Measurements from ENCODE around the gene MRPL43.

The MRPL43 gene

DNA sequence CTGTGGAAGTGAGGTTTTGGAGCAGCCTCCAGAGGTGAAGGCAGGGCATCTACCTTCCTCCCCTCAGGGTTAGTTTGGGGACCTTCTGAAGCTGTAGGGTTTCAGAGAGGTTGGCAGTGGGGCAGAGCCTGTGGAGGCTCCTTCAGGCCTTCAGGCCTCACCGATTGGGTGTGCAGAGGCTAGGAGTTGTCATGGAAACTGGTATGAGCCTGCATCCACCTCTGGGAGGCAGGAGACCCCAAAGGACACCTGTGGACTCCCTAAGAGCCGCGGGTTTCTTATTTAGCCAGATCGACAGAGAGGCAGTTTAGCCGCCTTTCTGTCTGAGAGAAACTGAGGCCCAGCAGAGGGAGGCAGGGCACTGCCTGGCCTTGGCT is 14.3 kb upstream of the MRPL43 start:
- no peak for DNase-seq

DNA sequence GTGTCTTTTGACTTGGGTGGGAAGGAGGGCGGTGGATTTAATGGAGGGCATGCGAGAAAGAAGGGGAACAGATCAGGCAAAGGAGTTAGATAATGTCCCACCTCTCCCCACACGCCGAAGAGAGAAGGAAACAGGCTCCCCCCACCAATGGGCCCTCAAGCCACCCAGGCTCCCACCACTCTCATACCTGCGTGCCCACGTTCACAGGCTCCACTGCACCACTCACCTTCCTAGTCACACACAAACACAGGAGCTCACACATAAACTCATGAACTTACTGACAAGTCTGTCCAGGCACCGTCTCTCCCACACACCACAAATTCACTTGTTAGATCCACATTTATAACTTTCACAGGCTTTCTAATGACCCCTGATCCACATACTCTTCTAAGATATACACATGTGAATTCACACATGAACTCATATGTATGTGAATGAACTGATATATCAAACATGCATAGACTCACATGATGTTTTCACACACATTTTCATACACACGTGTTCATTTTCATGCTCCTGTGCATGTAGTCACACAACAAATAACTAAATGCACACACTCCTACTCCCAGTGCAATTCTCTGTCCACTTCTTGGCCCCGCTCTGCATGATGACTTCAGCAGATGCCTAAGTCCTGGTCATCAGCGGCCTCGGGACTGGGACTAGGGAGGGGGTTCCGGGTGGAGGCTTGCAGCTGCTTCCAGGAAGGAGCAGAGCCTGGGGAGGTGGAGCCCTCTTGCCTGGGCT is 13.8 kb upstream of the MRPL43 start:
- peak; percentile 52 for DNase-seq

DNA sequence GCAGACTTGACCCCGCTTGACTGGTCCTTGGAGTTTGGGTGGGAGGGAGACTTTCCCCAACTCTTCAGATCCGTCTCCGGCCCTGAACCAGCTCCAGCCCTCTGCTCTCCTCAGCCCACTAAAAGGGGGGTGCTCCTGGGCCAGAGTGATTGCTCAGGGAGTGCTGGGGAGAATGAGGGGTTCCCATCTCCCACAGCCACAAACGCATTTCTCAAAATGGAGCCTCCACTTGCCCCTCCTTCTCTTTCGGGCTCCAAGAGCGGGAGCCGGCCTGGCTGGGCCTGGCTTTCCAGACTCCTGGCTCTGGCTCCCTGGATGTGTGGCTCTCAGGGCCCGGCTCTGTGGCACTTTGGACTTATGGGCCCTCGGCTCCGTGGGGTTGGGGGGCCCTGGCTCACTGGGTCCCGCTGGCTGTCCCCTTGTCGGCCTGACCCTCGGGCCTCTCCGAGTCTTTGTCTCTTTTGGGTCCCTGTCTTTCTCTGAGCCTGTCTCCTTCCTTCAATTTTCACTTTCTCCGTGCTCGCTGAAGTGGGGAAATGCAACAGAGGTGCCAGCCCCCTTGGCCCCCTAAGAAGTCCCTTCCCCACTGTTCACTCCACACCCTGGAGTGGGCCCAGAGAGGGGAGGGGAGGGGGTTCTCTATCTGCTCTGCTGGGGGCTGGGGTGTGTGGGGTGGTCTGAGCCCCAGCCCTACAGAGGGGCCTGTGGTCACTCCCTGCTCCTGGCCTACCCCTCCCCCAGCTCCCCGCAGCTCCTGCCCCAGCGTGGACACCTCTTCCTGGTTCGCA is 13.0 kb upstream of the MRPL43 start:
- peak; percentile 49 for DNase-seq

DNA sequence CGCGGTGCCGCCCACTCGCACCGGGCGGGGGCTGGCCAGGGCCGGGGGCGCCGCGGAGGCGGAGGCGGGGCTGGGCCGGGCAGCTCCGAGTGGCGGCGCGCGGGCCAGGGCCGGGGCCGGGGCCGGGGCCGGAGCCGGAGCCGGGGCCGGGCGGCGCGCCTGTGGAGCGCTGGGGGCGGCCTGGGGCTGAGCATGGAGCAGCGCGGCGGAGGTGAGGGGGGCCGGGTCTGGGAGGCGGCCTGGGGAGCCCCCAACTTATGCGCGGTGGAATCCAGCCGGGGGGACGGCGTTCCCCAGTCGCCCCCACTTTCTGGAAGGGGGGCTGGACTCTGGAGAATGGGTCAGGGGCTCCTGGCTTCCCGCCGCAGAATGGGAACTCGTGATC is 12.4 kb upstream of the MRPL43 start, which contains the start of gene LZTS2:
TSS of gene LZTS2 (plus strand) at position 67 of the 385 bp plus-strand sequence. CDS start 2,731 bp downstream, outside the sequence.
- no peak for DNase-seq

DNA sequence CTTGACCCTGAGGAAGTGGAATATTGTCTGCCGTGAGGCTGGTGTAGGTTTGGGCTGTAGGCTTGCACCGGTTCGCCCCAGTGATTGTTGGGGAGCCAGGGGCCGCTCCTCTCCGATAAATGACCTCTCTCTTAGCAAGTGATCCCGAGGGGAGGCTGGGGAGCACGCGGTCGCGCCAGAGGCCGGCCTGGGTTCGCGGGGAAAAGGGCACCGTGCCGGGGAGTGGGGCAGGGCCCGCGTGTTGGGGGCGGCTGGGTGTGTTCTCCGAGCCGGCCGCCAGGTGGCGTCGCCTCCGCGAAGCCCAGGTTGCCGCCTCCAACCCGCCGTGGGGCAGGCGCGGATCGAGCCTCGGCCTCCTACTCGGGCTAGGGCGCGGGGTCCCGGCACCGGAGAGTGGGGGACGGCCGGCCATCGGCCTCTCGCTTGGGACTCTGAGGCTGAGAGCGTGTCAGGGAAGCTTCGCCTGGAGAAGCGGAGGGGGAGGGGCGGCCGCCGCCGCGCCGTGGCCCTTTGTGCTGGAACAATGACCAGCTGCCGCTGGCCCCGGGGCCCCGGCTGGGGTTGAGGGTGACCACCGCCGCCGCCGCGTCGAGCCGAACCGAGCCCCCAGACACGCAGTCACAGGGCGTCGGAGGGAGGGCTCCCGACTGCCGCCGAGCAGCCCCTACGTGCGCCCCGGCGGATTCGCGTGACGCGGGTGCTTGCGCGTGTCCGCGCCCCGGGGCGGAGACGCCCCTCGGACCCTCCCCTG is 11.9 kb upstream of the MRPL43 start:
- DNase-seq: peak; percentile 87

DNA sequence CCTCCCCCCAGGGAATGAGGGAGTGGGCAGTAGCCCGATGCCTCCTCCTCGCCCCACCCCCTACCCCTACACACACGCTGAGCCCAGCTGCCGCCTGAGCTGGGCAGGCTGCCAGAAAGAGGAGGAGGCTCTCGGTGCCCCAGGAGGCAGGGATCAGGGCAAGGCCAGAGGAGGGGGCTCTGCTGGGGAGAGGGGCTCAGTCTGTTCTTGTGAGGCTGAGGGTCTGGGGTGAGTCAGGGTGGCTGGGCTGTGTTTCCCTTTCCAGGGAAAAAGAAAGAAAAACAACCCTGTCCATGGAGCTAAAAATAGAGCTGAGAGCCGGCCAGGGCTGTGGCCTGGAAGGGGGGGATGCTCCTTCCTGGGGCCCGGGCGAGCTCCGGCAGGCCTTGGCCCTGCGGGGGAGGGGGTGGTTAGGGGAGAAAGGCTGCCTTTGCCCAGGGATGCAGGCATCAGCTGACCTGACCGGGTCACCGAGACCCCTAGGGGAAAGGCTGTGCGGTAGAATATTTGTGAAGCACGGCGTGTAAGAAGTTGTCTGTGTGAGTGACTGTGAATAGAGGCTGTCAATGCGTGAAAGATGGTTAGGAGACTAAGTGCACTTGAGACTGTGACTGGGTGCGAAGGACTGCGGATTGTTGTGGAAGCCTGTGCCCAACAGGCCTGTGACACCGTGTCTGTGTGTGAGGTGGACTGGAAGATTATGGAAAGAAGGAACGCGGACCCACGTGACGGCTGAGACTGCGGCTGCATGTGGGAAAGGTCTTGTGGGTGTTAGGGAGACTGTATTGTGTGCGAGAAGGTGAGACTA is 11.1 kb upstream of the MRPL43 start:
- peak; percentile 94 for DNase-seq

DNA sequence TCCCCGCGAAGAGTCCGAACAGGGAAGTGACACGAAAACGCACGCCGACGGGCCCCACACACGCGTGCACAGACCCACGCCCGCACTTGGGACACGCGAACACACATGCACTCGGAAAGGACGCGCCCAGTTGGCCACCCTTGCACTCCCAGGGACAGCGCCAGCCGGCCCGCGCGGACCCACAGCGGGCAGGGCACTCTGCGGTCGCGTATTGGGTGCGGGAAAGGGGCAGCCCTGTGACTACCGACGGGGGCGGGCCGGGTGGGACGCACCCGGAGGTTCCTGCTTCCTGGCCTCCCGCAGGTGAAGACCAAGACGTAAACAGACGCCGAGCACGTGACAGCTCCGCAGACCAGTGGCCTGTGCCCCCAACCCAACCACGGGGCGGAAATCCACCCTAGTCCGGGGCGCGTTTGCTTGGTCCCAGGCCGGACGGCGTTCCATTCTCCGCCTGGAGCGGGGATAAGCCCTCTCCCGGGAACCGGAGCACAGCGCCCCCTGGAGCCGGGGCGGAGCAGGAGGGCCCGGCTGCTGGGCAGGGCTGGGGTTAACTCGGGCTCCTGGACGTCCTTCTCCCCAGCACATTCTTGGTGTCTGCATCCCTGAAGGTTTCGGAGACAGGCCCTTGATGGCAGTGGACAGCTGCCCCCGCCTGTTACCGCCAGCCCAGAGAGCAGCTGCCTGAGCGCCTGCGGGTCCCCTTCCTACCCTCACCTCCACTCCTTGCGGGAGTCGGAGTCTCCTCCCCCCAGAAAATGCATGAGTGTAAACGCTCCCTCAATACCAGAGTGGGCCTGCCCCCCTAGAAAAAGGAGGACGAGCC is 10.3 kb upstream of the MRPL43 start:
- peak; percentile 87 for DNase-seq

DNA sequence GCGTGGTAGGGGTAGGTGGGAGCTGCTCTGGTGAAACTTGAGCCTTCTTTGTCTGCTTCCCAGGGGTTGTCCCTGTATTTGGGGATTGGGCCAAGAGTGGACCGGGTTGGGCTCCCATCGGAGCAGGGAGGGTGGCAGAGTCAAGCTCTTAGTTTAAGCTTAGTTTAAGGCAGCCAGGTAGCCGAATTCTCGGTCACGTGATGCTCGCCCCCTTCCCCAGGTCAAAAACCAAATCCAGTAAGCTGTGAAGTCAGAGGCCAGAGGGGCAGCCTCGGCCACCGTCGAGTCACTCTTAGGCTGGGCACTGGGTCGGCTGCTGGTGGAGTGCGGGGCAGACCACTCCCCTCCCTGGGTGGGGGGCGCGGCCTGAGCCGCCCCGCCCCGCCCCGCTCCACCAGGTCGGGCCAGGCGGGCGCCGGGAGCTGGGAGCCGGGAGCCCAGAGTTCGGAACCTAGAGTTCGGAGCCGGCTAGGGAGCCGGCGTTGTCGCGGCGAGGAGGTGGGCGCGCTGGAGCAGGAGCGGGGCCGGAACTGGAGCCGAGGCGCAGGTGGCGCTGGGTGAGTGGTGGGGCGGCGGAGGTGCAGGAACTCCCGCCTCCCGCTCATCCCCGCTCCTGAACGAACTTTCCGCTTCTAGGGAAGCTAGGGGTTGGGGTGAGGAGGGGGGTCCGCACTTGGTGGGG is 9.5 kb upstream of the MRPL43 start:
- peak; percentile 59 for DNase-seq

DNA sequence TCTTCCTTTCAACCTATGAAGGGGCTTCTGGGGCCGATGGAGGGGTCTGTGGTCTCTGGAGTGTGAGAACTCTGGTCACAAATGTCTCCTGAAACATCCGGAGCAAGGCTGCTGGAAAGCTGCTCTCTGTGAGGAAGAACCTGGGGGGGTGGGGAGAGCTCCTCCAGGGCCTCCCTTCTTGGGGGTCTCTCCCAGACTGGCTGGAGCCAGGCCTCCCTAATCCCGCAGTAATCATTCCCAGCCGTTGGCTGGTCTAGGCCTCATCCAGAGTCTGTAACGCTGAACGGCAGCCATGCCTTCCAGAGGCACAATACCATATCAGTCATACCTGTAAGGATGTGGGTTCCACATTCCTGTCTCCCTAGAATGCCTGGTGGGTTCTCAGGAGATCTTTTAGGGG is 7.9 kb upstream of the MRPL43 start:
- DNase-seq: no peak

DNA sequence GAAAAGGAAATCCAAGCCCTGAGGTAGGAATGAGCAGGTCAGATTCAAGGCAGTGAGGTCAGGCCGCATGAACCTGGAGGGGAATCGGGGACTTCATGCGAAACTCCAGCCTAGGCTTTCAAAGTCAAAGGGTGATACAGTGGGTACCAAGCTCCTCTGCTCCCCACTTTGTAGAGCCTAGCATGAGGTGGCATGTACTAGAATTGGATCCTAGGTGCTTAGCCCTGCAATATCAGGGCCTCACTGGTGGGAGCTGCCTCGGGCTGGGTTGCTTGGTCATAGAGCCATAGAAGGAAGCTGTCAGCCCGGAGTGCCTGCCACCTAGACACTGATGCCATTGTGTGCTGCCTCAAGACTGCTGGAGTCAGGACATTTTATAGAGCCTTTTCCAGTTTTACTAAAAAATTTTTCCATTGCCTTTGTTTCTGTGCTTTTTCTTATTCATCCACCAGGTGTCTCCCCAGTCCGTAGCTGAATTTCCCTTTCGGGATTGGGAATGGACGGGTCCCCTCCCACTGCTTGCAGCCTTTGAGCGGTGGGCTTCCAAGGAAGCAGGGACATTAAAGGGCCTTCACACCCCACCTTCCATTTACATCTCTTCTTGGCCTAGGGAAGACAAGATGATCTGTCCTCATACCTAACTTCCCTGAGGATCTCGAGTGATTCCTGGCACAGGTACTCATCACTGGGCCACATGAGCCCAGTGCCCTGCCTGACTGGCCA is 6.8 kb upstream of the MRPL43 start:
- DNase-seq: peak; percentile 40

DNA sequence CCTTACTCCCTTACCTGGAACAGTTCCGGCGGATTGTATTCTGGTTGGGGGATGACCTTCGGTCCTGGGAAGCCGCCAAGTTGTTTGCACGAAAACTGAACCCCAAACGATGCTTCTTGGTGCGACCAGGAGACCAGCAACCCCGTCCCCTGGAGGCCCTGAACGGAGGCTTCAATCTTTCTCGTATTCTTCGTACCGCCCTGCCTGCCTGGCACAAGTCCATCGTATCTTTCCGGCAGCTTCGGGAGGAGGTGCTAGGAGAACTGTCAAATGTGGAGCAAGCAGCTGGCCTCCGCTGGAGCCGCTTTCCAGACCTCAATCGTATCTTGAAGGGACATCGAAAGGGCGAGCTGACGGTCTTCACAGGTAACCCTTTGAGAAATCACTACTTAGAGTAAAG is 1.8 kb upstream of the MRPL43 start:
- no peak for DNase-seq

DNA sequence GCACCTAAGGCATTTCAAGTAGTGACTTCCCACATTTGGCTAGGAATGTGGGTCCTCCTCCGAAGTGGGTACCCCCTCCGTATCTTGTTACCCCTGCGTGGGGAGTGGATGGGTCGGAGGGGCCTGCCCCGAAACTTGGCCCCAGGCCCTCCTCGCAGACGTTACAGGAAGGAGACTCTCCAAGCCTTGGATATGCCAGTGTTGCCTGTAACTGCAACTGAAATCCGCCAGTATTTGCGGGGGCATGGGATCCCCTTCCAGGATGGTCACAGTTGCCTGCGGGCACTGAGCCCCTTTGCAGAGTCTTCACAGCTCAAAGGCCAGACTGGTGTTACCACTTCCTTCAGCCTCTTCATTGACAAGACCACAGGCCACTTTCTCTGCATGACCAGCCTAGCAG is 869 bp upstream of the MRPL43 start:
- no peak for DNase-seq

DNA sequence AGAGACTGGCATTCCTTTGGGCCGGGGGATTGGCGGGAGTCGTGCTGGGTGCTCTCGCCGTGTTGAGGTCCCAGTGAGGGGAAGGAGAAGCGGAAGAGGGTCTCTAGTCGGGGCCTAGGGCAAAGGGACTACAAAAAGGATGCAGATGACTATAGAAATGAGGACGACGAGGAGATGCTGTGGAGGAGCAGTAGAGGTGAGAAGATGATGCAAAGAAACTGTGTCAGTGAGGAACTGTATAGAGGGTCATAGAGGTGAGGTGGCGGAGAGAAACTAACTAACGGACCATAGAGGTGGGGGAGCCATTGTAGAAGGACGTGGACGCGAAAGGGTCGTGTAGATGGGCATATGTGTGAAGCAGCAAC is 370 bp upstream of the MRPL43 start:
- no peak for DNase-seq

DNA sequence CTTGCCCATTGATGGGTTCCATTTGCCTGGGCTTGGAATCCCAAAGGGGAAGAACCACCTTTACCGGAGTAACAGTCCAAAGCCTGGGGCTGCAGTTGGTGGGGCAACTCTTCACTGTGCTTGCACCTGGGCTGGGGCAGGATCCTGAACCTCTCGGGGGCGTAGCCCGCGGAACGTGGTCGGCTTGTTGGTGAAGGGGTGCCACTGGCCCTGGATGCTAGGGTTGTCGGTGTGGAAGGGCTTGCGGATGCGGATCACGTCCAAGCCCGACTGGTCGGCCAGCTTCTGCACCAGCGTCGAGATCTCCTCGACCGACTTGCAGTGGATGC is 710 bp downstream of the MRPL43 start:
- no peak for DNase-seq

DNA sequence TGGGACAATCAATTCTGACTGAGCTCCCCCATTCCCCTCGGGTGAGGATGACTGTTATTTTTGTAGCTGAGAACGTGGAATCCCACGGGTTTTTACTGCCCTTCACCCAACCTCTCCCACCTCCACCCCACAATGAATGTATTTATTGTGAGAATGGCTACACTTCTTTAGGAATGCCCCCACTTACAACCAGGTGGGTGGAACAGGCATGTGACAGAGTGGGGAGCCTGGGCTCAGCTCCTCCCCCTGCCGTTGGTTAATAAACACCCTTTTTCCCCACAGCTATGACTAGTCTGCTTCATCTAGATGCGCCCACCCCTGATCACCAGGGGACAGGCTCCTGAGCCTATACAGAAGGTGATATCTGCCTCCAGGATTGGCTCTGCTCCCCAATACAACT is 2.0 kb downstream of the MRPL43 start:
- no peak for DNase-seq

DNA sequence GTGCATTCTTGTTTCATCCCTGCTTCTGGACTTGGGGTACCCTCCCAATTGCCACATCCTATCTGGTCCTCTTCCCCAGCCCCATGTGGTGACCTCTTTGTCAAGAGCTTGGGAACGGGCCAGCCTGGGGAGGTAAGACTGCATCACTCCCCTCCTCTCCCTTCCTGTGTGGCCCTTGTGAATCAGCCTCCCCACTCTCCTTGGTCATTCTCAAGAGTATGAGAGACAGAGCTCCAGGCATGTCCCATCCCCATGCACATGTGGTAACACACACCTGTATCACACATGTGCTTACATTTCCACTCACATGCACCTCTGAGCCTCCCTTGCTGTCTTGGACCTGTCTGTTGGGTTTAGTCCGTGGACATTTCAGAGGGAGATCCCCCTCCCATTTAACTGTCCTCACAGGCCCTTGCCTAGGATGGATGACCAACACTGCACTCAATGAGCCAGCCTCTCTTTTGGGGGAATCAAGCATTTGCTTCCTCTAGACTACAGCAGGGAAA is 2.6 kb downstream of the MRPL43 start:
- DNase-seq: no peak

DNA sequence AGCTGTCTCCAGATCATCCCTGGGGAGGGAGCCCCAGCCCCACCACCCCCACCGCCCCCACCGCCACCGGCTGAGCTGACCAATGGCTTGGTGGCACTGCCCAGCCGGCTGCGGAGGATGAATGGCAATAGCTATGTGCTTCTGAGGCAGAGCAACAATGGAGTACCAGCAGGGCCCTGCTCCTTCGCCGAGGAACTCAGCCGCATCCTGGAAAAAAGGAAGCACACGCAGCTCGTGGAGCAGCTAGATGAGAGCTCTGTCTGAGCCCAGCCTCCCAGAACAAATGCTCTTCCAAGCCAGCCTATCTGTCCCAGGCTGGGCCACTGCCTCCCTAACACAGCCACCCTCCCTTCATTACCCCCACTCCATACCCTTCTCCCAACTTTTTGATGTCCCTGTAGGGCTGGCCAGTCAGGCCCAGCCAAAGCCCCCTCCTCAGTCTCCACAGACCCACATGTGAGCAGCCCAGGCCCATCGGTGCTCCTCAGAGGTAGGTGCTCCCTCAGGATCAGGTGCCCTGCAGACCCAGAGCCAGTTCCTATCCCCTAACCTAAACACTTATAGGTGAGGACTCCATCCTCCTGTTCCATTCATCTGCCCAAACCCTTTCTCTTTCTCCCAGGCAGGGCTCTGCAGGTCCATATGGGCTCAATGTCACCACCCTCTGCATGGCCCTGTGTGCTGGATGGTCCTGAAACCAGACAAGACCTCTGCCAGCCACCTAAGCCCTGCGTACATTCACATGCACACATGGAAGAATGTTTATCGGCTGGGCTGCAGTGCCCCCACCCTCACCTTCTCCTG is 3.2 kb downstream of the MRPL43 start:
- no peak for DNase-seq

DNA sequence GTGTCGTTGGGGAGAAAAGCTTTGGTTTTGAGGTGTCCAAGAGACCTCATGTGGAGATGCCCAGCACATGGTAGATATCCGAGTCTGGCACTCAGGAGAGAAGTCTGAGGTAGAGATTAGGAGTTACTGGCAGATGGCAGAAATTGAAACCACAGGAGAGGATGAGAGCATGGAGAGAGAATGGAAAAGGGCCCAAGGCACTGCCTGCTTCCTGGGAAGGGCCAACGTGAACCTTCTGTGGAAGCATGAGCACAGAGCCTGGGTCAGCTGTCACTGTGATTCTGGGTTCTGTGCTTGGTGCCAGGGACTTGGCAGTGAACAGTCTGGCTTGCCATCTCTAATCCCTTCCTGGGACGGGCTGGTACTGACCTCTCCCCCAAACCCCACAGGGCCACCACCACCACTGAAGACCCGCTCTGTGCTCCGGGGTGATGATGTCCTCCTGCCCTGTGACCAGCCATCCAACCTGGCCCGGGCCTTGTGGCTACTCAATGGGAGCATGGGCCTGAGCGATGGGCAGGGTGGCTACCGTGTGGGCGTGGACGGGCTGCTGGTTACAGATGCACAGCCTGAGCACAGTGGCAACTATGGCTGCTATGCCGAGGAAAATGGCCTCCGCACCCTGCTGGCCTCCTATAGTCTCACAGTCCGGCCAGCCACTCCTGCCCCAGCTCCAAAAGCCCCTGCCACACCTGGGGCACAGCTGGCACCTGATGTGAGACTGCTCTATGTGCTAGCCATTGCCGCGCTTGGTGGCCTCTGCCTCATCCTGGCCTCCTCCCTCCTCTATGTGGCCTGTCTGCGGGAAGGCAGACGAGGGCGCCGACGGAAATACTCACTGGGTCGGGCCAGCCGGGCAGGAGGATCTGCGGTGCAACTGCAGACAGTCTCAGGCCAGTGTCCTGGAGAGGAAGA is 4.1 kb downstream of the MRPL43 start:
- DNase-seq: no peak
